ENCODE data around the gene EML3.
A peak's percentile ranks its signal among the peaks of the same experiment; 100 is the strongest.
"Not testable (repeated sequence)": the region's sequence is repeated elsewhere in the genome, so short reads cannot be mapped to it uniquely, and the experiment has no call there.

EML3 gene, protein sequence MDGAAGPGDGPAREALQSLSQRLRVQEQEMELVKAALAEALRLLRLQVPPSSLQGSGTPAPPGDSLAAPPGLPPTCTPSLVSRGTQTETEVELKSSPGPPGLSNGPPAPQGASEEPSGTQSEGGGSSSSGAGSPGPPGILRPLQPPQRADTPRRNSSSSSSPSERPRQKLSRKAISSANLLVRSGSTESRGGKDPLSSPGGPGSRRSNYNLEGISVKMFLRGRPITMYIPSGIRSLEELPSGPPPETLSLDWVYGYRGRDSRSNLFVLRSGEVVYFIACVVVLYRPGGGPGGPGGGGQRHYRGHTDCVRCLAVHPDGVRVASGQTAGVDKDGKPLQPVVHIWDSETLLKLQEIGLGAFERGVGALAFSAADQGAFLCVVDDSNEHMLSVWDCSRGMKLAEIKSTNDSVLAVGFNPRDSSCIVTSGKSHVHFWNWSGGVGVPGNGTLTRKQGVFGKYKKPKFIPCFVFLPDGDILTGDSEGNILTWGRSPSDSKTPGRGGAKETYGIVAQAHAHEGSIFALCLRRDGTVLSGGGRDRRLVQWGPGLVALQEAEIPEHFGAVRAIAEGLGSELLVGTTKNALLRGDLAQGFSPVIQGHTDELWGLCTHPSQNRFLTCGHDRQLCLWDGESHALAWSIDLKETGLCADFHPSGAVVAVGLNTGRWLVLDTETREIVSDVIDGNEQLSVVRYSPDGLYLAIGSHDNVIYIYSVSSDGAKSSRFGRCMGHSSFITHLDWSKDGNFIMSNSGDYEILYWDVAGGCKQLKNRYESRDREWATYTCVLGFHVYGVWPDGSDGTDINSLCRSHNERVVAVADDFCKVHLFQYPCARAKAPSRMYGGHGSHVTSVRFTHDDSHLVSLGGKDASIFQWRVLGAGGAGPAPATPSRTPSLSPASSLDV

GRCh38 chr11:62612366-62613290 is at the start of gene EML3, which contains the start of gene ROM1:
Gene EML3 (minus strand): TSS chr11:62612775. CDS start chr11:62612457, 318 bp downstream.
Gene ROM1 (plus strand): TSS chr11:62613257. CDS start chr11:62613282, 25 bp downstream.
- DNase-seq, result peak; percentile 86 to 88

GRCh38 chr11:62656796-62657429 is 44.3 kb upstream of the EML3 start:
- DNase-seq, result no peak

DNA sequence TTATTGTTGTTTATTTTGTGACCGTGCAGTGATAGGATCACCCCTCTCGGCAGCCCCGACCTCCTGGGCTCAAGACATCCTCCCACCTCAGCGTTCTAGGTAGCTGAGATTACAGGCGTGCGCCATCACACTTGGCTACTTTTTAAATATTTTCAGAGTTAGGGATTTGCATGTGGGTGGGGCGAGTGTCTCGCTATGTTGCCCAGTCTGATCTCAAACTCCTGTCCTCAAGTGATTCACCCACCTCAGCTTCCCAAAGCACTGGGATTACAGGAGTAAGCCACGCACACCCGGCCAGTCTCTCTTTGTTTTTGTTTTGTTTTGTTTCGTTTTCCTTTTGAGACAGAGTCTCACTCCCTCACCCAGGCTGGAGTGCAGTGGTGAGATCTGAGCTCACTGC is 41.7 kb upstream of the EML3 start:
- DNase-seq, result no peak

- DNase-seq, result no peak
Observed at GRCh38 chr11:62652161-62653006, 39.8 kb upstream of the EML3 start.

DNA sequence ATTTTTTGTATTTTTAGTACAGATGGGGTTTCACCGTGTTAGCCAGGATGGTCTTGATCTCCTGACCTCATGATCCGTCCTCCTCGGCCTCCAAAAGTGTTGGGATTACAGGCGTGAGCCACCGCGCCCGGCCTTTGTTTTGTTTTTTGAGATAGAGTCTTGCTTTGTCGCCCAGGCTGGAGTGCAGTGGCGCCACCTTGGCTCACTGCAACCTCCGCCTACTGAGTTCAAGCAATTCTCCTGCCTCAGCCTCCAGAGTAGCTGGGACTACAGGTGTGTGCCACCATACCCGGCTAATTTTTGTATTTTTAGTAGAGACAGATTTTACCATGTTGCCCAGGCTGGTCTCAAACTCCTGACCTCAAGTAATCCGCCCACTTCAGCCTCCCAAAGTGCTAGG is 37.7 kb upstream of the EML3 start:
- not testable (repeated sequence) for DNase-seq

DNA sequence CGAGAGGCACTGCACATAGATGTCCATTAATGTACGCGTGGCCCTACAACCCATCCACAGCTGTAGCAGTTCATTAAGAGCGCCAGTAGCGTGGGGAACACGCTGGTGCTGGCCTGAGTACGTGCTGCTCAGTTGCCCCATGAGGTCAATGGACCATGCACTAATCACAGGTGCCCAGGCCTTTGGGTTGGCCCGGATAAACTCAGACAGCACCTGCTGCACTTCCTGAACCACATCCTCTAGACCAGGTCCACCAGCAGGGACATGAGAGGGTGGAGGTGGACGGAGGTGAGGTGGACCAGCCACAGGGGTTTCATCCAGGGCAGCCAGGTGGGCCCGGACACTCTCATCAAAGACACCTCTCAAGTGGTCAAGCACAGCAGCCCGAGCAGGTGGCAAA is 36.9 kb upstream of the EML3 start:
- no peak for DNase-seq

DNA sequence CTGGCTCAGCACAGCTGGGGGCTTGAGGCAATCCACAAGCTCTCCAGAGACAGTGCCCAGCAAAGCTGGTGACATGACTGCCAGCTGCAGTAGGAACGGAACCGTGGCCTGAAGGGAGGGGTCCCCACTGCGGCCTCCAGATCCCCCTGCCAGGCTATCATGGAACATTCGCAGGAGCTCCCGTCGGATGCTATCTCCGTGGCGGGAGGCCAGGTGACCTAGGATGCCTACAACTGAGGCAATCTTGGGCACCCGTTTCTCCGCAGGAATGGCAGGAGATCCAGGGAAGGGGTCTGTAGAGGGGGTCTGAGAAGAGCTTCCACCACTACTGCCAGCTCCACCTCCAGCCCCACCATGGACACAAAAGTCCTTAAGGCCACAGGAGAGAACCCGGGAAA is 36.4 kb upstream of the EML3 start:
- no peak for DNase-seq

GRCh38 chr11:62648185-62648966 is 35.8 kb upstream of the EML3 start:
- DNase-seq, result no peak

GRCh38 chr11:62647609-62648005 is 35.0 kb upstream of the EML3 start:
- DNase-seq, result no peak

DNA sequence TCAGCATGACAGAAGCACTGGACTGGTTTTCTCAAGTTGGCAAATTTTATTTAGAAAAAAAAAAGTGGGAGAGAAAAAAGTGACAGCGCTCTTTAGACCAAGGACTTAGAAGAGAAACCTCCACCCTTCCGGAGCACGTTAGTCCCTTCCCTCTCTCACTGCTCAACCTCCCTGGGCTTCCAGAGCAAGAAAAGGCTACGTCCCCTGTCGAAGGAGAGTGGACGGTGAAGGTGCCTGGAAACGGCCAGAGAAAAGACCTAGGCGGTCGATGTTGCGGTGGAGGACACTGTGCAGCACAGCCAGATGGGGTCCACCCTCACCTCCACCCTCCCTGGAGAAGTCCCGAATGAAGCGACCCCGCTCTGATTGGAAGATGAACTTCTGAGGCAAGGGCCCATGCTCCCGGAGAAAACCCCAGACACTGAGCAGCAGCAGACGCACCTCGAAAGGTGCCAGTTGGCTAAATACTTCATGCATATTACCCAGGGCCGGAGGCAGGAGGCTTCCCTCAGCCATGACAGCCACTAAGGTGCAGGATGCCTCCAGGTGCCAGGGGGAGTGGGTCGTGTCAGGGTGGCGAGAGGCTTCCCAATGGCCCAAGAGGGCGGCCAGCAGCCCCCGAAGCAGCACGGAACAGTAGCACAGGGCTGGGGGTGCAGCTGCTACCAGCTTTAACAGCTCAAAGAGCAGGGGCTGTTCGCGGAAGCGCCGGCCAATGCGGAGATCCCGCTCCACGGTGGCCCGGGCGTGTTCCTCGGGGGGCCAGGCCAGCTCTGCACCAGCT is 34.4 kb upstream of the EML3 start:
- DNase-seq, result no peak

DNA sequence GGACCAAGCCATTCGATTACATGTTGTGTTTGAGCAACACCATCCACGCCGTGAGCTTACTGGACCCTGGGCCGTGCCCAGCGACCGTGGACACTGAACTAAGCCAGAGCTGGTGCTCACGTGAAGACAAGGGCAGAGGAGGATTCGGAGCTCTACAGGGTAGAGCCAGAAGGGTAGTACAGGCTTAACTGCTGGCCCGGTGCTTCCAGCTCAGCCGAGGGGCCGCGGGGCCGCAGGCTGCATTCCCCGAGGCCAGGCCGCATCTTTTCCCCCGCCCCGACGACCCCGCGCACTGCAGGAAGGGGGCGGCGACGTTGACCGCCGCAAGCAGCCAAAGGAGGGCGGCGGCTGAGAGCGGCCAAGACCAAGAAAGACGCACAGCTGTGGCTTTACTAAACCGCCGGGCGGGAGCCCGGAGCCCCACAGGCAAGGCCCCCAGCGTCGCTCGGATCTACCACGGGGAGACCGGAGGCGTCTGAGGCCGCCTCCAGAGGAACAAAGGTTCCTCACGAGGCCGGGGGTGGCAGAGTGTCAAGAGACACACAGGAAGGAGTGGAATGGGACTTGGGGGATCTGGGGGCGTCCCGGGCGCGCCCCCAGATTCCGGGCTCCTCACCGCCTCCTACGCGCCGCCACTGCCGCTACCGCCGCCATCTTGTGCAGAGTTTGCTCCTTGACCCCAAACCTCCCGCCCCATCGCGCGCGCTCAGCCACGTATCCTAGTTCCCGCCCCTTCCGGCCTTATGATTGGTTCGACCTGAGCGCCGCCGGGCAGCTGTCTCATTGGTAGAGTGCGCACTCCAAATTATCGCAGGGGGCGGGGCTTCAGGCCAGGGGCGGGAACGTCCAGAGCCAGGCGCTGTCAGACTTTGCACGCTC is 33.6 kb upstream of the EML3 start, which contains the start of gene GANAB:
TSS of gene GANAB (minus strand) at position 668 of the 879 bp plus-strand sequence. CDS start at position 654, 14 bp downstream.
- DNase-seq, result peak; percentile 99

DNA sequence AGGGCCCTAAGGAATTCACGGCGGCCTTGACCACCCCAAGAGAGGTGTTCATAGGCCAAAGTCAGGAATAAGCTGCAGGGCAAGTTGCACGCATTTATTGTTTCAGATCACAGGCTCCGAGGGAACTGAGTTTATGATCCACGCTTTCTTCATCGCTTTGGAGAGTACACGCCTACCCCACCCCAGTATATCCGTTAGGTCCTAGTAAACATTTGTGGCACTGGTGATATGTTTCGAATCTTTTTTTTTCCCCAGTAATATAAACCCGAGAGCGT is 33.0 kb upstream of the EML3 start:
- no peak for DNase-seq

- no peak for DNase-seq
Observed at GRCh38 chr11:62644220-62644619, 31.6 kb upstream of the EML3 start.

GRCh38 chr11:62632492-62632891 is 19.9 kb upstream of the EML3 start:
- DNase-seq, result no peak

DNA sequence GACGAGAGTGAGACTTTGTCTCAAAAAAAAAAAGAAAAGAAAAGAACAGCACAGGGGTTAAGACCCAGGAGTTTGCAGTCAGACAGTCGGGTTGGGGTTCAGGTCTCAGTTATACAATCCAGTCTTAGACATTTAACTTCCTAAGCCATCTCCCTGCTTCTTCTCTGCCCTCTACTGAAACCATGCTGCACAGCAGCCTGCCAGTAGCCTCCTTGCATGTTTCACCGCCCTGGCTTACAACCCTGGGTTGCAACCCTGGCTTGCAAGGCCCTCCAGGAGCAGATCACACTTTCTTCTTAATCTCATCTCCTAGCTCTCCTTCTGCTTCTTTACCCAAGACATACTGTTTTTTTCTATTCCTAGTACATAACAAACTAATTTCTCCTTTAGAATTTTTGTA is 15.1 kb upstream of the EML3 start:
- no peak for DNase-seq

- no peak for DNase-seq
Observed at GRCh38 chr11:62622476-62623089, 10.0 kb upstream of the EML3 start.

DNA sequence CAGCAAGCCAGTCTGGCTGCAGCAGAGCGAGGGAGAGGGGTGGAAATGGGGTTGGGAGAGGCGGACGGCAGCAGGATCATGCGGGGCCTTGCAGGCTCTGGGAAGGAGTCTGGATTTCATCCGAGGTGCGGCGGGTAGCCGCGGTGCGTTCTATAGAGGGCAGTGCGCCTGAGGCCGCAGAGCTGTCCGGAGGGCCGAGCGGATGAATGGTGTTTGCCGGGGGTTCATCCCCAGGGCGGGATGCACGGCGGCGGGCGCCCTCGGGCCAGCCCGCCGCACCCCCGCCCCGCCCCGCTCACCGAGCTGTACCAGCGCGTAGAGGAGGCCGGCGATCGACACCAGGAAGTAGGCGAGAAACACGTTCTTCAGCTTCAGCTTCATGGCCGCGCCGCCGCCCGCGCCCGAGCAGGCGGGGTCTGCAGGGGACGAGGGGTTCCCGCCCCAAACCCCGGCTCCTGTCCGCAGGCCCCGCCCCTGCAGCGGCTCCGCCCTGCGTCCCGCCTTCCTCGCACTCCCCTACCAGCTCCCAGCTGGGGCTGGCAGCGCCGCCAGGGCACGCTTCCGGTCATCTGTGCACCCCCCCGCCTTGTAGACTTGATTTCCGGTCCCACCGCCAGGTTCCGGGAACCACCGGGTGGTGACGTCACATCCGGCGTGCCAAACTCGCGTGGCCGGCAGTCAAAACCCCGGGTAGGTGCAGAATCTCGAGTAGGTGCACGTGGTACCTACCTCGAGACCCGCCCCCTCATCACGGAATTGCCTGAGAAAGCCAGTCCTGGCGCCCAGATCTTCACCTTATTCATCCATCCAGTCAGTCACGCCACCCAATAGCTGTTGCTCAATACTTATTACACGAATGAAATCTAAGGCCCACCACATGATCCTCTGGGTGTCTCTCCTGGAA is 9.2 kb upstream of the EML3 start, which contains the start of gene B3GAT3:
TSS of gene B3GAT3 (minus strand) at position 420 of the 904 bp plus-strand sequence. CDS start at position 381, 39 bp downstream.
- DNase-seq, result peak; percentile 94 to 98

Data from stimulated activated CD4-positive, alpha-beta T cell treated with anti-CD3 and anti-CD28 coated beads, Interleukin-4, amount 100 ng/mL, for 4 hours (primary cell).